GM12872 (cell line): ENCODE results near the gene PRR23A.

Experiments used
- TF ChIP-seq, protein P1 (sequence below): IDR thresholded peaks from 3 replicates; pipeline ENCODE4 v1.5.1; 2011; ENCODE audit warnings: low read depth, mild to moderate bottlenecking, low read length, moderate library complexity; ENCODE audit not compliant: insufficient read depth

Gene PRR23A

DNA sequence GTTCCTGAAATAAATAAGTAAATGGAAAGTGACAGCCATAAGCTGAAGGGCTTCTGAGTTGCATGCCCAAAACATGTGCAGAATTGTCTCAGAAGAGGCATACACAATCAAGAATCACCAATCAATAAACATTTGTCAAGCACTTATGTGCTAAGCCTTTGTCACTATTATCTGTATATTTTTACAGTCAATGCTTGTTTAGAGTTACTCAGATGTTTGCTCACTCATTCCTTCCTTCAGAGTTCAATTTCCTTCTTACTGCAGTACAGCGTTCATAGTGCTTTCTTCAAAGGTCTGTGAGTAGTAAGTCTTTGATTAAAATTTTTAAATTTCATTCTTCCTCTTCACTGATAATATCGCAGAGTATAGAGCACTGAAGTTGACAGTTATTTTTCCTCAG, 41.8 kb downstream of the PRR23A start:
- TF ChIP-seq, protein P1, sequence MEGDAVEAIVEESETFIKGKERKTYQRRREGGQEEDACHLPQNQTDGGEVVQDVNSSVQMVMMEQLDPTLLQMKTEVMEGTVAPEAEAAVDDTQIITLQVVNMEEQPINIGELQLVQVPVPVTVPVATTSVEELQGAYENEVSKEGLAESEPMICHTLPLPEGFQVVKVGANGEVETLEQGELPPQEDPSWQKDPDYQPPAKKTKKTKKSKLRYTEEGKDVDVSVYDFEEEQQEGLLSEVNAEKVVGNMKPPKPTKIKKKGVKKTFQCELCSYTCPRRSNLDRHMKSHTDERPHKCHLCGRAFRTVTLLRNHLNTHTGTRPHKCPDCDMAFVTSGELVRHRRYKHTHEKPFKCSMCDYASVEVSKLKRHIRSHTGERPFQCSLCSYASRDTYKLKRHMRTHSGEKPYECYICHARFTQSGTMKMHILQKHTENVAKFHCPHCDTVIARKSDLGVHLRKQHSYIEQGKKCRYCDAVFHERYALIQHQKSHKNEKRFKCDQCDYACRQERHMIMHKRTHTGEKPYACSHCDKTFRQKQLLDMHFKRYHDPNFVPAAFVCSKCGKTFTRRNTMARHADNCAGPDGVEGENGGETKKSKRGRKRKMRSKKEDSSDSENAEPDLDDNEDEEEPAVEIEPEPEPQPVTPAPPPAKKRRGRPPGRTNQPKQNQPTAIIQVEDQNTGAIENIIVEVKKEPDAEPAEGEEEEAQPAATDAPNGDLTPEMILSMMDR = no peak

DNA sequence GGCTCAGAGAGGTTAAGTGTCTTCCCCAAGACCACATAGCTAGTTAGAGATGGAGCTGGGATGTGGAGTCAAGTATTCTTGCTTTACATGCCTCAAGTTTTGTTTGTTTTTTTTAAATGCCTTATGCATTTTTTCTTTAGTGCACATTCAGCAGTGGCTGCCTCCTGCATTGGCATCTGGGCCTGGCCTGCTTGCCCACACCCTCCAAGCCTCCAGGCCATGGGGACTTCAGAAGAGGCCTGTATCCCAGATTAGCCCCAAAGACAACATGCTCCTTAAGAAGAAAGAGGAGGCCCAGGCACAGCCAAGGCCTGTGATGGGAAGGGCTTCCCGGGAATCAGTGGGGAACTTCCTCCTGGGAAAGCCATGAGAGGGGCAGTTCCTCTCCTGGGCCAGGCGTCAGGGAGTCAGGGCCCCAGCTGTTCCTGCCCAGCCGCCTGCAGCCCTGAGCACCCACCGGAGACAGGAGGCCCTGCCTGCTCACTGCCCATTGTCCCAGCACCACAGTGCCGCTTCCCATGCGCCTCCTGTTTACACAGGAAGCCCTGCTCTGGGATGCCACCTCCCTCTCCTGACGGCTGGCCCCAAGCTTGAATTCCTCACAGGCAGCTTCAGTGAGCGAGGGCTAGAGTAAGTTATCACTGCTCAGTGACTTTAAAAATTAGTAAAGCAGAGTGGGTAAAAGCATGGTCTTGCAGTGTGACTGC, 43.1 kb downstream of the PRR23A start:
- TF ChIP-seq, protein P1 = no peak

DNA sequence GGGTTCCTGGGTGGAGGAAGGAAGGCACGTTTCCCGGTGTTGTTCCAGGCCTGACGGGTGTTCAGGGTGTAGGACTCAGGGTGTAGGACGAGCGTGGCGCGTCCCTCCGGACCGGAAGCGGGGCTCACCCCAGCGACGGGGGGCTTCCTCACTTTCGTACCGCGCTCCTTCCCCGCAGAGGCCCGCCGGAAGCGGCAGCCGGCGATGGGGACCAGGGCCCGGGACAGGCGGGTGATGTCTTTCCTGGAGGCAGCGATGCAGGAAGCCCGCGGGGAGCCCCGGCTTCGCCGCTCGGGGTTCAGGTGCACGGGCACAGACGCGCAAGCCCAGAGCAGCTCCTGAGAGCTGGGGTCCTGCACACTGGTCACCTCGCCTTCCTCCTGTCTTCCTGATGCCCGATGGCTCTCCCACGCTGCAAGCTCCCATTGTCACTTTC, 45.6 kb downstream of the PRR23A start:
- TF ChIP-seq, protein P1 = no peak
